ENCODE data around the gene SAT2. TPM values are rescaled to one million over a fixed set of nuclear protein-coding genes. Genes with fewer than 3 reads are reported as not detected.
A peak's percentile ranks its signal among the peaks of the same experiment; 100 is the strongest.

Gene SAT2
- polyA plus RNA-seq, 3 donors: 141 to 156 (median 145) TPM

GRCh38 chr17:7586673-7587419 lies 40.8 kb downstream of the SAT2 start:
- DNase-seq (ENCODE audit: extremely low read depth in 1 of 11, low read depth in 9 of 11, low spot score in 4 of 11): no peak

- peak; percentile 95 to 98 (median 96) for DNase-seq (ENCODE audit: extremely low read depth in 1 of 11, low read depth in 9 of 11, low spot score in 4 of 11)
These were observed 44.1 kb downstream of the SAT2 start, which contains the start of gene MPDU1 for GRCh38 chr17:7583253-7584109. Gene MPDU1, plus strand, starts transcription at chr17:7583852. Its CDS starts 11 bp downstream, at chr17:7583863.

- DNase-seq (ENCODE audit: extremely low read depth in 1 of 11, low read depth in 9 of 11, low spot score in 4 of 11): no peak
These were observed 45.0 kb downstream of the SAT2 start for GRCh38 chr17:7582396-7583252.

GRCh38 chr17:7580604-7581575 lies 46.7 kb downstream of the SAT2 start:
- DNase-seq (ENCODE audit: extremely low read depth in 1 of 11, low read depth in 9 of 11, low spot score in 4 of 11): no peak

- no peak for DNase-seq (ENCODE audit: extremely low read depth in 1 of 11, low read depth in 9 of 11, low spot score in 4 of 11)
These were observed 47.6 kb downstream of the SAT2 start for GRCh38 chr17:7579834-7580603.

- DNase-seq (ENCODE audit: extremely low read depth in 1 of 11, low read depth in 9 of 11, low spot score in 4 of 11): no peak
These were observed 48.4 kb downstream of the SAT2 start, which contains the start of gene CD68 for GRCh38 chr17:7579001-7579833. Gene CD68, plus strand, starts transcription at chr17:7579638. Its CDS starts 40 bp downstream, at chr17:7579678.

GRCh38 chr17:7577327-7578199 lies 50.1 kb downstream of the SAT2 start:
- no peak for DNase-seq (ENCODE audit: extremely low read depth in 1 of 11, low read depth in 9 of 11, low spot score in 4 of 11)

GRCh38 chr17:7576432-7576937 lies 51.1 kb downstream of the SAT2 start:
- no peak for DNase-seq (ENCODE audit: extremely low read depth in 1 of 11, low read depth in 9 of 11, low spot score in 4 of 11)

Other genes with a start within 250 kb of the SAT2 start
- 1 to 10 TPM; 5.1 to 9.0 (median 6.0) TPM for gene TNK1, start 246.7 kb downstream of the SAT2 start, polyA plus RNA-seq (ENCODE audit: insufficient read length in 3 of 3)
- gene PLSCR3, start 233.3 kb downstream of the SAT2 start, polyA plus RNA-seq (ENCODE audit: insufficient read length in 3 of 3): 10 to 100 TPM; 28.8 to 41.5 (median 41.4) TPM
- gene TMEM256, start 223.7 kb downstream of the SAT2 start, polyA plus RNA-seq (ENCODE audit: insufficient read length in 3 of 3): 10 to 100 TPM; 81.9 to 99.2 (median 87.3) TPM
- 10 to 100 TPM; 21.4 to 36.4 (median 29.0) TPM for gene NLGN2, start 220.0 kb downstream of the SAT2 start, polyA plus RNA-seq (ENCODE audit: insufficient read length in 3 of 3)
- under 1 TPM in 2 of 3 donors, not detected in 1; 0.10 to 0.22 TPM for gene SPEM1, start 207.5 kb downstream of the SAT2 start, polyA plus RNA-seq (ENCODE audit: insufficient read length in 3 of 3)
- not detected for gene SPEM2, start 202.2 kb downstream of the SAT2 start, polyA plus RNA-seq (ENCODE audit: insufficient read length in 3 of 3)
- not detected for gene SPEM3, start 199.0 kb downstream of the SAT2 start, polyA plus RNA-seq (ENCODE audit: insufficient read length in 3 of 3)
- gene TMEM102, start 192.4 kb downstream of the SAT2 start, polyA plus RNA-seq (ENCODE audit: insufficient read length in 3 of 3): 1 to 10 TPM; 3.4 to 5.2 (median 4.6) TPM
- 10 to 100 TPM in 1 of 3 donors, 1 to 10 TPM in 2; 5.6 to 12.6 (median 8.0) TPM for gene FGF11, start 188.3 kb downstream of the SAT2 start, polyA plus RNA-seq (ENCODE audit: insufficient read length in 3 of 3)
- gene CHRNB1, start 182.8 kb downstream of the SAT2 start, polyA plus RNA-seq (ENCODE audit: insufficient read length in 3 of 3): 10 to 100 TPM in 2 of 3 donors, 1 to 10 TPM in 1; 9.3 to 10.7 (median 10.4) TPM
- gene ZBTB4, start 148.2 kb downstream of the SAT2 start, polyA plus RNA-seq (ENCODE audit: insufficient read length in 3 of 3): 10 to 100 TPM; 34.9 to 54.9 (median 40.9) TPM
- under 1 TPM in 2 of 3 donors, not detected in 1; 0.26 TPM for gene SLC35G6, start 146.4 kb downstream of the SAT2 start, polyA plus RNA-seq (ENCODE audit: insufficient read length in 3 of 3)
- 100 to 1,000 TPM; 131 to 134 (median 134) TPM for gene POLR2A, start 143.5 kb downstream of the SAT2 start, polyA plus RNA-seq (ENCODE audit: insufficient read length in 3 of 3)
- 10 to 100 TPM; 19.0 to 26.6 (median 26.6) TPM for gene TNFSF12, start 78.8 kb downstream of the SAT2 start, polyA plus RNA-seq (ENCODE audit: insufficient read length in 3 of 3)
- gene TNFSF13, start 69.1 kb downstream of the SAT2 start, polyA plus RNA-seq (ENCODE audit: insufficient read length in 3 of 3): 10 to 100 TPM; 10.4 to 17.2 (median 12.5) TPM
- 10 to 100 TPM; 61.6 to 86.9 (median 83.7) TPM for gene SENP3, start 65.9 kb downstream of the SAT2 start, polyA plus RNA-seq (ENCODE audit: insufficient read length in 3 of 3)
- 10 to 100 TPM; 56.7 to 63.5 (median 62.6) TPM for gene CD68, start 48.2 kb downstream of the SAT2 start, polyA plus RNA-seq (ENCODE audit: insufficient read length in 3 of 3)
- 100 to 1,000 TPM; 103 to 119 (median 114) TPM for gene MPDU1, start 44.0 kb downstream of the SAT2 start, polyA plus RNA-seq (ENCODE audit: insufficient read length in 3 of 3)
- 1 to 10 TPM; 2.9 to 4.4 (median 4.0) TPM for gene SOX15, start 37.7 kb downstream of the SAT2 start, polyA plus RNA-seq (ENCODE audit: insufficient read length in 3 of 3)
- gene FXR2, start 12.9 kb downstream of the SAT2 start, polyA plus RNA-seq (ENCODE audit: insufficient read length in 3 of 3): 10 to 100 TPM; 49.6 to 51.8 (median 51.3) TPM
- gene SHBG, start 2.3 kb upstream of the SAT2 start, polyA plus RNA-seq (ENCODE audit: insufficient read length in 3 of 3): 1 to 10 TPM; 3.4 to 4.7 (median 4.0) TPM
- gene ATP1B2, start 23.1 kb upstream of the SAT2 start, polyA plus RNA-seq (ENCODE audit: insufficient read length in 3 of 3): 10 to 100 TPM; 20.7 to 22.9 (median 21.0) TPM
- gene TP53, start 59.7 kb upstream of the SAT2 start, polyA plus RNA-seq (ENCODE audit: insufficient read length in 3 of 3): 10 to 100 TPM; 70.5 to 75.4 (median 73.3) TPM
- 10 to 100 TPM; 12.4 to 15.3 (median 12.9) TPM for gene WRAP53, start 60.7 kb upstream of the SAT2 start, polyA plus RNA-seq (ENCODE audit: insufficient read length in 3 of 3)
- 10 to 100 TPM; 19.9 to 27.6 (median 21.5) TPM for gene EFNB3, start 77.4 kb upstream of the SAT2 start, polyA plus RNA-seq (ENCODE audit: insufficient read length in 3 of 3)
- under 1 TPM; 0.26 to 0.32 (median 0.29) TPM for gene DNAH2, start 89.9 kb upstream of the SAT2 start, polyA plus RNA-seq (ENCODE audit: insufficient read length in 3 of 3)
- gene KDM6B, start 206.4 kb upstream of the SAT2 start, polyA plus RNA-seq (ENCODE audit: insufficient read length in 3 of 3): 10 to 100 TPM; 20.9 to 35.4 (median 28.3) TPM
- gene TMEM88, start 227.2 kb upstream of the SAT2 start, polyA plus RNA-seq (ENCODE audit: insufficient read length in 3 of 3): 10 to 100 TPM; 22.5 to 30.2 (median 24.3) TPM
- gene NAA38, start 229.7 kb upstream of the SAT2 start, polyA plus RNA-seq (ENCODE audit: insufficient read length in 3 of 3): 100 to 1,000 TPM in 2 of 3 donors, 10 to 100 TPM in 1; 64.5 to 134 (median 104) TPM
- gene CYB5D1, start 230.2 kb upstream of the SAT2 start, polyA plus RNA-seq (ENCODE audit: insufficient read length in 3 of 3): 10 to 100 TPM; 23.4 to 29.0 (median 26.2) TPM

Measured in renal cortex interstitium (tissue), 11 donors.